HCT116 (cell line): Measurements from ENCODE around the gene ST3GAL5.

ENCODE experiments used
- CBX3 ChIP-seq: IDR thresholded peaks from 2 replicates; pipeline ENCODE4 v1.6.1; 2012; ENCODE audit warnings: low read depth
- CEBPB ChIP-seq: IDR thresholded peaks from 2 replicates; pipeline ENCODE4 v1.6.1; 2012; ENCODE audit warnings: low read depth
- CTCF ChIP-seq, 3 experiments: fragments of 200-600 bp in 1 of 3; sonication (generic) in 1 of 3; IDR thresholded peaks in 2 of 3; conservative IDR thresholded peaks in 1 of 3; 2 replicates each; pipeline ENCODE4 v1.5.1; 2012 to 2017; ENCODE audit warnings: low read depth in 2 of 3, low read length in 2 of 3, antibody characterized with exemption in 1 of 3, borderline replicate concordance in 1 of 3, control low read depth in 1 of 3, mild to moderate bottlenecking in 1 of 3, mixed read lengths in 1 of 3, mixed run types in 1 of 3, moderate library complexity in 1 of 3; ENCODE audit not compliant: insufficient read depth in 1 of 3
- EZH2 ChIP-seq: fragments of 200-600 bp; sonication (generic); IDR thresholded peaks from 2 replicates; pipeline ENCODE4 v1.6.1; 2017; ENCODE audit warnings: antibody characterized with exemption, mixed run types
- POLR2A ChIP-seq: IDR thresholded peaks from 2 replicates; pipeline ENCODE4 v1.7.0; 2011; ENCODE audit warnings: borderline replicate concordance; ENCODE audit not compliant: insufficient read depth, insufficient read length; ENCODE audit errors: extremely low read depth
- SIN3A ChIP-seq: IDR thresholded peaks from 2 replicates; pipeline ENCODE4 v1.6.1; 2012; ENCODE audit warnings: low read depth
- ZBTB33 ChIP-seq: IDR thresholded peaks from 2 replicates; pipeline ENCODE4 v1.6.1; 2011; ENCODE audit warnings: mild to moderate bottlenecking, low read length, moderate library complexity; ENCODE audit not compliant: insufficient replicate concordance; ENCODE audit errors: extremely low read depth
- ZNF274 ChIP-seq: fragments of 200-500 bp; sonication (Bioruptor generic); IDR thresholded peaks from 2 replicates; pipeline ENCODE4 v1.6.1; 2014; ENCODE audit warnings: mild to moderate bottlenecking, low read depth, low read length, inconsistent platforms

GRCh38 chr2:85852152-85852840, 36.5 kb downstream of the ST3GAL5 start:
- no peak for TF ChIP-seq CTCF (IDR thresholded peaks at IDR 0.05 in 2 of 3, conservative IDR thresholded peaks at IDR 0.05 in 1 of 3; ENCODE audit: borderline replicate concordance in 1 of 3, insufficient read depth in 1 of 3, low read depth in 2 of 3, low read length in 2 of 3)
- TF ChIP-seq ZNF274 = no peak
- TF ChIP-seq ZBTB33 = no peak
- no peak for TF ChIP-seq CBX3
- TF ChIP-seq CEBPB = no peak
- no peak for TF ChIP-seq SIN3A
- no peak for TF ChIP-seq EZH2
- TF ChIP-seq POLR2A = no peak
